Measurements from ENCODE around the gene ZMYND10.

ZMYND10 gene

DNA sequence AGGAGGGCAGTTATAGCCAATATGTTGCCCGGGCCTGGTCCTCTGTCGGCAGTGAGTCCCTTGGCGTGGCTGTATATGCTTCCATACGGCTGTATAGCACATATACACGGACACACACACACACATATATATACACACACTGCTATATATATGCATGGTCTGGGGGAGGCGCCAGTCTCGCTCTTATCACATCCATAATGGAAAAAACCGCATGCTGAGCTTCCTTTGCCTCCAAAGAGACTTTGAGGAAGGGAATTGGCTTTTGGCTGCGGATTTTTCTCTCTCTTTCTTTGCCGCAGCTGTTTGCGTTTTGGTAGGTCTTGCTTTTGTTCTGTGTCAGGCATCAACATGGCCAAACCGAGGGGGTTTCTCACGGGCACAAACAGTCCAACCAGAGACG, 25.1 kb upstream of the ZMYND10 start:
- no peak for DNase-seq

DNA sequence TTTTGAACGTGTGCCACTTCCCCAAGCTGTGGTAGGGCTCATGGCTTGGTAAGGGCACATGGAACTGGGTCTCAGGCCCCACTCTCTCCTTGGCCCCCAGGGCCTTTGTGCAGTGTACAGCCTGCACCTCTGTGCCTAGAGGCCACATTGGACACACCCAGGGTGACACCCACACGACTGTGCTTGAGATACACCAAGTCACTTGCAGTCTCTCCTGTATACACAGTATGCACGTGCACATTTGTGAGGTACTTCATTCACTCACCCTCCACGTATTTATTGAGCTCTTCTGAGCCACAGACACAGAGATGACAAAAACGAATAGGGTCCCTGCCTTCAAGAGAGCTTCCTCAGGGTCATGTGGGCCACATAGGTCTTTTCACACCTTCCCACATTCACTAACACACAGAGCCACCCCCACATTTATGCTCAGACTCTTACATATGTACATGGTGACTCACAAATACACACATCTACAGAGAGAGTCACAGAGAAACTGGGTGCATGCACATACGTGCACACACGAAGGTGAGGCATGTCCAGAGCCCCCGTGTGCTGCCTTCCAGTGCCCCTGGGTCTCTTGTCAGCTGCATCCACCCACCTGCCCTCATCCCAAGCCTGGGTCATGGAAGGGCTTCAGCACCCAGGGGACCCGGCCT, 23.6 kb upstream of the ZMYND10 start:
- no peak for DNase-seq

DNA sequence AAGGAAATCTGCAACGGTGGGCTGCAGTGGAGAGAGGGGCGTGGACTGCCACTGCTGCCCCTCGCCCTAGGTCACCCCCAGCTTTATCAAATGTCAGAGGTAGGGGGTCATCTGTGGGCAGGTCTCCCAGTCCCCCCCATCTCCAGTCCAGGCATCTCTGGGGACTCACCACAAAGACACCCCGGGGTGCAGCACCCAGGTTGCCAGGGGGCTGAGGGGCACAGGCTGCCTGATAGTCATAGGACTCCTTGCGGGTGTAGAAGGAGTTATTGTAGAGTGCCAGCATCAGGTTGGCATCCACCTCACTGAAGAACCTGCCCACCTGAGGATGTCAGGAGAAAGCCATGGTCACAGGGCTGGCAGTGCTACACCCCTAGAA, 20.3 kb upstream of the ZMYND10 start:
- DNase-seq = no peak

DNA sequence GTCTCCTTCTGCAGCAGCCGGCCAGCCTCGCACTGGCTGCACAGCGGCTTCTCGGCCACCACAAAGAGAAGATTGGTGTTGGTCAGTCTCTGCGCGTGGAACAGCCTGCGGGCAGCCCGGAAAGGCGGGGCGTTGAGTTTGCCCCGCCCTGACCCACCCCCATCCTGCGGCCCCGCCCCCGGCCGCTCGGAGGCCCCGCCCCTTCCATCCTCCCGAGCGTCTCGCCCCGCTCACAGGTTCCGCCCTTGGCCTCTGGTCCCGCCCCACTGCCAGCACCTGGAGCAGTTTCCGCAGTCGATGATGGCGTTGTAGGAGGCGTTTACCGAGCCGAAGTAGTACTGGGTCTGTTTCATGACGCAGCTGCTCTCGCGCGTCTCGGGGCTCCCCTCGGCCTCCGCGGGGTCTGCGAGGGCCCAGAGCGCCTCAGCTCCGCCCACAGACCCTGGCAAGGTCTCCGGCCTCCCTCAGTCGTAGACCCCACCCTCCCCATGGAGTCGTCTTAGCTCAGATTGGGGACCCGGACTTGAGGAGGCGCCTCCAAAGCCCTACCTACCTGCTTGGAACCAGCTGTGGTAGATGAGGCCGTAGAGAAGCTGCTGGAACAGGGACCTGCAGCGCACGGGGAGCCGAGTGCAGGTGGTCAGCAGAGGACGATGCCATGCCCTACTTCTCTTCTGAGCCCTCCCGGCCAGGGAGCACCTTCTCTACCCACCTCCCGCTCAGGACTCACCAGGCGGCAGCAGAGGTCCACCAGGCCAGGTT, 19.7 kb upstream of the ZMYND10 start:
- DNase-seq = no peak

DNA sequence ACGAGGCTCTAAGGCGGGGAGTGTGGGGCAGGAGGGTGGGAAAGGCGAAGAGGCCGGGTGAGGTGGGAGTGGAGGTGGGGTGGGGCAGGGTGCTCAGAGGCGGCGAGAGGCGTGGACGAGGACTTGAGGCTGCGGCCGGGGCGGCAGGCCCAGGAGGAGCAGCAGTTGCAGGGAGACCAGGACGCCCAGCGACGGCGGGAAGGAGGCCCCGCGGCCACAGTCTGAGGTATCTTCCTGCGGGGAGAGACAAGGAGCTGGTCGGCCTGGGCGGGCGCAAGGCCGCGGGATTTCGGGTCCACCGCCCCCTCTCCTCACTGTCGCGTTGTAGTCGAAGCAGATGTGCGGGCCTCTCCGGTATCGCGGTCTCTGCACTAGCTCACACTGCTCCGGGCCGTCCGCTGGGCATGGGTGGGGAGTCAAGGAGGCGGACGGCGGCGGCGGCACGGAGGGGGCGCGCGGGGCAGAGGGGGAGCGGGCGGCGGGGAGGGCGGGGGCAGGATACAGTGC, 19.1 kb upstream of the ZMYND10 start:
- DNase-seq = no peak

DNA sequence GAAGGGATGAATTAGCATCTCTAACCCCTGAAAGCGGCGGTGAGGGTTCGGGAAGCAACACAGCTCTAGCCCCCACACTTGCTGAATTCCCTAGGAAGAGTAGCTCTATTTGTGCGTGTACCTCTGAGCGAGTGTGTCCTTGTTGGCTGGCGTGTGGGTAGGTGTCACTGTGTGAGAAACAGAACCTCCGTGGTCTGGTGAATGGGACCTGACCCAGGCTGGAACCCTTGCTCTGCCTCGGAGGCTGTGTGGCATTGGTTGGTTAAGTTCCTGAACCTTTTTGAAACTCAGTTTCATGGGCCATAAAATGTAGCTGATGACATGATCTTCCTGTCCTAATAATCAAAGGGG, 14.2 kb upstream of the ZMYND10 start:
- DNase-seq = no peak

DNA sequence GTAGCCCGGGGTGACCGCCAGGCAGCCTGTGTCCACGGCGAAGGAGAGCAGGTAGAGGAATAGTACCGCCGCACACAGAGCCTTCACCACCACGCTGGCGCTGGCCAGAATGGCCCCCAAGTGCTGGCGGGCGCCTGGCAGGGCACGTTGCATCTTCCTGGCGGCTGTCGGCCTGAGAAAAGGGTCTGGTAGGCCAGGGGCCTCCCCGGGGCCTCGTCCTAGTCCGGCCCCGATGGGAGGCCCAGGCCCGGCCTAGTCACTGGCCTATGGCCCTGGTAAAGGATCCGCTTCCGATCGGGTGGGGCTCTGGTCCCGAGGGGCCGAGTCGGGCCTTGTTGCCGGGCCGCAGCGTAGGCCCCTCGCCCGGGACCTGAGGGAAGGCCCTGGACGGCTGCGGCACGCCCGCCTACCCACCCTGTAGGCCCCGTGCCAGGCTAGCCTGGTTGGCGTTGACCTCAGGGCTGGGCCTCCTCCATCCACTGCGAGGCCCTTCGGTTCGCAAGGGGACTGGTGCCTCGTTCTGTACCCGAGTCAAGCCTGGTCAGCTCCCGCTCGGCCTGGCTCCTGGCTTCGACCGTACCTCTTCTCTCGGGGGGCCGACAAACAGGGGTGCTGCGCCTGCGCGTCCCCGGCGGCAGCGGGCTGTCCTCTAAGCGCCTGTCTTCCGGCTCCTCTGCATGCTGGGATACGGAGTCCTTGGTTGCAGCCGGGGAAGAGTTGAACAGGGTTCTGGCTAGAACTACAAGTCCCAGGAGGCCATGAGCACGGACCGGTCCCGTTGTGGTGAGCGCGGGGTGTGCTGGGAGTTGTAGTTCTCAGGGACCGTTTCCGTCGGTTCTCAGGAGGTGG, 13.6 kb upstream of the ZMYND10 start, which contains the start of gene TMEM115:
TSS of gene TMEM115 (minus strand) at position 611 of the 849 bp plus-strand sequence. CDS start at position 153, 458 bp downstream.
- peak; percentile 93 for DNase-seq

DNA sequence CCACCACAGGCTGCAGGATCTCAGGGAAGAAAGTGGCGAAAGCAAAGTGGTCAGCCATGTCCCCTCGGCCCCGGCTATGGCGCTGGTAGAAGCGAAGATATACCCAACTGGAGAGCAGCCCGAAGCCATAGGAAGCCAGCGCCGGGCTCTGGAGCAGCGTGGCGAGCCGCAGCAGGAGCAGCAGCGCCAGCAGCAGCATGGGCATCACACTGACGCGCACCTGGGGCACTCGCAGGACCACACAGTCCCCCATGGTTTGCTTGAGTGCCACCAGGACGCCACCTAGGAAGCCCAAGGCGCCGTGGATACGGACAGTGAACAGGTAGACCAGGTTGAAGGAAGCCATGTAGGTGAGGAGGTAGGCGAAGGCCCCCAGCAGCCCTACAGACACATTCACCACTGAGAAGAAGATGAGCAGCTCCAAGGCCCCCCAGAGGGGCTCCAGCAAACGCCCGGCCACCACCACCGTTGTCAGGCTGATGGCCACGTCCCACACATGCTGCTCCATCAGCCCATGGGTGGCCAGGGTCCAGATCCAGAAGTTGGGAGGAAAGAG, 12.9 kb upstream of the ZMYND10 start:
- DNase-seq = no peak

DNA sequence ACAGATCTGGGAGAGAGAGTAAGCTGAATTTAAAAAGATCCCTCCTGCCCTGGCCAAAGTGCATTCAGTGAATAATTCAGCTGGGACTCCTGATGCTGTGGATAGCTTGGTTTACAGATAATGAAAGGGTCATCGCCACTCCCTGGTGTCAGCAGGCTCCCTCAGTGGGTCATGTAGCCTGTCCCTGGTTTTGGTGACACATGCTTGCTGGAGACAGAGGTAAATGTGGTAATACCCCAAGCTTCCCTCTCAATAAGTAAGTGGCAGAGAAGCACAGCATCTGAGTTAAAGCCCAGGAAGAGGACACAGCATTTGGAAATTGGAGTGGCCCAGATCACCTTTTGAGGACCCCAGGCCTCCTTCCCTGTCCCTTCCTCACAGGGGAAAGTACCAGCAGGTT, 11.9 kb upstream of the ZMYND10 start:
- no peak for DNase-seq

DNA sequence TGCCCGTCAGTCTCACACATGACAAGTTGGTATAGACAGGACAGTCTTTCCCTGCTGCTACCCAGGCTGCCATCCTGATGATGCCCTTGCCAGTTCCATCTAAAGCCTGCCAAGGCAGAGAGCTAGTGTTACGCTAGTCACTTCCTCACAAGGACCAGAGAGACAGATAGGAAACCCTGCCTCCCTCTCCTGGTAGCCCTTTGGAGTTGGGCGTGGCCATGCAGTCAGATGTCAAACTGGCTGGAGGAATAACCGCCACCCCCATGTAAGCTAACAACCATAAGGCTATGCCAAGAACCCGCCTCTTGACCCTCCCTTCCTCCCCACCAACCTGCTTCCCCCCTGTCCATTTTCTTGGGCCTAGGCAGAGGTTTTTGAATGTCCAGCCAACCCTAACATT, 11.0 kb upstream of the ZMYND10 start:
- no peak for DNase-seq

DNA sequence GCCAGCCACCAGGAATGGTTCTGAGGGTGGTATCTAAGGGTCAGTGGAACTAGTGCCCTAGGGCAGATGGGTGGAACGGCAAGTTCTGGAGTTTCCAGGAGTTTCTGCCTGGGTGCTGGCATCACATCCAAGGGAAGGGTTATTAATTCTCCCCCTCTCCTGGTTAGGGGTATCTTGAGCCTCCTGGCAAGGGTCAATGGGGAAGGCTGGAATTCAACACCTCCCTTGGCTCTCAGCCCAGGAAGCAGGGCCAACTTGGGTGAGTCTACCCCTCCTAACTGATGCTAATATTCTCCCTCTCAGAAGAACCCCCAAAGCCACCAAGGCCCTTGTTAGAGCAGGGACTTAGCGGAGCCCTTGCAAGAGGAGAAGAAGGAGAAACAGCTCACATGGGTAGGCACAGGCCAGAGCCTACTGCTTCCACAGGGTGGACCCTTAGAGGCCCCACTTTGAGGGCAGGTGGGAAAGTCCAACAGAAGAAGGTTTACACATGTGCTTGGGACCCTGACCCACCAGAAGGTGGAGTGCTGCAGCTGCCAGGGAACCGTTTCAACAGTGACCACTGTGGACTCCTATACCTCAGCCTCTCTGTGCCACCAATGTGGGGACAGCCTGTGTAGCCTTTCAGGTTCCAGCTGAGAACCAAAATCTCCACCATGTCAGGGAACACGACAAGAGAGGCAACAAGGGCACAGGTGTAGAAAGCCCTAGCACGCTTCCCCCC, 10.5 kb upstream of the ZMYND10 start:
- DNase-seq = no peak

DNA sequence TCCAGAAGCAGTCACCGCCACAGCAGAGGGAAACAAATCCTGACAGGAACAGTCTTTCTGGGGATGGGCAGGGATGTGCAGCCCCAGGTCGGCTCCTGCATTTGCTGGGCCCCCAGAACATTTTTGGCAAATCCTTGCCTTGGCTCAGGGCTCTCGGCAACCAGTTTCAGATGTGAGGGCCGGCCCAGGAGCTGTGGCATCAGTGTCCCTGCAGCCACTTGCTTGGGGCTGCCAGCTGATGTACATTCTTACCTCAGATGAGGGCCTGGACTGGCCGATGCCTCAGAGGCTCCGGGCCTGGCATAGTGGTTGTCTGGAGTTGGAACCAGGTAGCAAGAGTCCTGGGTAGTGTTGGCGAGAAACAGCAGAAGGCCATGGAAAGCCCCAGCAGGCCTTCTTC, 9.3 kb upstream of the ZMYND10 start:
- no peak for DNase-seq

DNA sequence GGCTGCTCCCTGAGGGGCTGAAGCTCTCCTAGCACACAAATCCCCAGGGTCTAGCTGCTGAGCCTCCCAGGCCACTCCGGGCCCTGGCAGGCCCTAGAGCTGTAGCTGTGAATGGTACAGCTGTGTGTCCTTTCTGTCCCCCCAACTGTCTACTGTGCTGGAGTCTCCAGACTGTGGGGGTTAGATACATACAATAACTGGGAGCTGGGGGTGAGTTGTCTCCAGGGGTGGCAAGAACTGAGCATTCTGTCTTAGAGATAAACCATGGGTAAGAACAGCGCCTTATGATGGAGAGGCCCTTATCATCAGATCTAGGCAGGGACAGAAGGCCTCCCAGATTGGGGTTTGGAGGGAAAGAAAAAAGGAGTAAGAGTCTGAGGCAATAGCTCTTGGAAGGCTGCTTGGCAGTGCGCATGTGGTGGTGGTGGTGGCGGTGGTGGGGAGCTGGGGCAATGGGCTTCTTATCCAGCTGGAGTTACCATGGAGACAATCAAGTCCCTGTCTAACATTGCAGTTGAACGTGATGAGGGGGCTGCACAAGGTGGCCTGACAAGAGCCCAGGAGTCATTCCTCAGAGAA, 8.7 kb upstream of the ZMYND10 start:
- no peak for DNase-seq

DNA sequence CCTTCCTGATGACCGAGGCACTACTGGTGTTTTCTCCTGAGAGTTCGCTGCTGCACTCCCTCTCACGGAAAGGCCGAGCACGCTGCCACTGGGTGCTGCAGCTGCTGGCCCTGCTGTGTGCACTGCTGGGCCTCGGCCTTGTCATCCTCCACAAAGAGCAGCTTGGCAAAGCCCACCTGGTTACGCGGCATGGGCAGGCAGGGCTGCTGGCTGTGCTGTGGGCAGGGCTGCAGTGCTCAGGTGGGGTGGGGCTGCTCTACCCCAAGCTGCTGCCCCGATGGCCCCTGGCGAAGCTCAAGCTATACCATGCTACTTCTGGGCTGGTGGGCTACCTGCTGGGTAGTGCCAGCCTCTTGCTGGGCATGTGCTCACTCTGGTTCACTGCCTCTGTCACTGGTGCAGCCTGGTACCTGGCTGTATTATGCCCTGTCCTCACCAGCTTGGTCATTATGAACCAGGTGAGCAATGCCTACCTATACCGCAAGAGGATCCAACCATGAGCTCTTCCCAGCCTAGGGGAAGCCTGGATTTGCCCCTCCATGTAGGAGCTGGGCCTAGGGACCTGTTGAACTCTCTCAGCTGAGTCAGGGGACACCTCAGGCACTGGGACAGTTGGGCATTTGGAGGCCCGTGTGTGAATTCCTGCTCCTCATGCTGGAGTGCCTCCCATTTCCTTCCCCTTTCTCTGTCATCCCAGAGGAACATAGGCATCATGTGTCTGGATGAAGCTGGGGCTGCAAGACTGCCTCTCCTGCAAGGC, 7.9 kb upstream of the ZMYND10 start:
- DNase-seq = no peak

DNA sequence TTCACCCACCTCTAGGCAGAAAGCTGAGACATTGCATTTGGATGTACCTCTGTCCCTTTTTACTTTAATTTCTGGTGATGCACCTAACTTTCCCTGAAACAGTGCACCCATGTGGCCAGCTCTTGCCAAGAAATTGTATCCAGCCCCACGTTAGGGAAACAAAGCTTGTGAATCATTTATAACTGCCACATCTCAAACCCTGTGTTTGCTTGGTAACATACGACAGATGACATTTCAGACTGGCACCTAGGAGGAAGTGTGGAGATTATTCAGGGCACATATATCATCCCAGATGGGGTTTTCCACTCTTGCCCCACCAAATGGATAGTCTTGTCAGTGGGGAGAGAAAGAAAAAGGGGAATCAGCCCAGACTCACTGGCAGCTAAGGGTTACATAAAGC, 7.2 kb upstream of the ZMYND10 start:
- no peak for DNase-seq

DNA sequence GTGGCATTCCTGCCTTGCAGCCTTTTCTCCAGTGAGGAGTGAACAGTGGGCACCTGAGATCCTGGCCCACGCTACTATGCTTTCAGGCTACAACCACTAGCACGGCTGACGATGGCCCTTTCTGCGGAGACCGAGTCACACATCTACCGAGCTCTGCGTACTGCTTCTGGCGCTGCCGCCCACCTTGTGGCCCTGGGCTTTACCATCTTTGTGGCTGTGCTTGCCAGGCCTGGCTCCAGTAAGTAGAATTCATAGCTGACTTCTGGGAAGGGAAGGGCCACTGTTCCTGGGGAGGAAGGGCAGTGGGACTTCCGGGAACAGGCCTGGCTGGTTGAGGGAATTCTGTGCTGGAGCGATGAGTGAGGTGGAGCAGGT, 5.8 kb upstream of the ZMYND10 start:
- DNase-seq = no peak

DNA sequence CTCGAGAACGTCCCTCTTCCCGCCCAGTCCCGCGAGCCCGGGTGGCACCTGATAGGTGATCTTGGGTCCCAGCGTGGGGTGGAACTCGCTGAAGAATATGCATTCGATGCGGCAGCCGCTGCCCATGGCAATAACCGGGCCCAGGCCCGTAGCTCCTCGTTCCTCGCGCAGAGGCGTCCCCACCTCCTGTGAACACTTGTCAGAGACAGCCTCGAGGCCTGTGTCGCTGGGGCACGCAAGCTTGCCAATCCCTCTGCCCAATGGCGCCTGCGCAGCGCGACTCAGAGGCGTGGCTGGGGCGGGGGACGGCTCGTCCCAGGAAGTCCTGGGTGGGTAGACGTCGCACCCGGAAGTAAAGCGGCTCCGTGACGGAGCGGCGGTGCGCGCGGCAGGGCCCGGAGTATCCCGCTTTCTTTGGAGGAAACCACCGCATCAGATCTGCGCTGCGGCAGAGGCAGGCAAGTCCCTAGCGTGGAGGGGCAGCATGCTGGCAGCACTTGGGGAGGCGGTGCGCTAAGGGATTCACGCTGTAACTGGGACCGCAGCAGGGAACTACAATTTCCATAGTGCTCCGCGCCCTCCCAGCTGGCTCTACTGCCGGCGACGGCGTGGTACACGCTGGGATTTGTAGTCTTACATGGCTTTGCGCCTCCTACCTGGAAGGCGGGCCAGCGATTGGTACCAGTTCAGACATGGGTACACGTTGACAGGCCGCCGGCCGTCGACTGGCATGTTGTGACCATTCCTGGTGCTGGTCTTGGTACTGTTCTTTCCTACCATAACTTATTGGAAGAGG, 5.2 kb upstream of the ZMYND10 start, which contains the start of the genes CYB561D2 and NPRL2:
TSS of gene CYB561D2 (plus strand) at position 336 of the 796 bp plus-strand sequence. CDS start 572 bp downstream, outside the sequence.
TSS of gene NPRL2 (minus strand) at position 249 of the 796 bp plus-strand sequence. CDS start at position 126, 123 bp downstream.
- DNase-seq = peak; percentile 78

DNA sequence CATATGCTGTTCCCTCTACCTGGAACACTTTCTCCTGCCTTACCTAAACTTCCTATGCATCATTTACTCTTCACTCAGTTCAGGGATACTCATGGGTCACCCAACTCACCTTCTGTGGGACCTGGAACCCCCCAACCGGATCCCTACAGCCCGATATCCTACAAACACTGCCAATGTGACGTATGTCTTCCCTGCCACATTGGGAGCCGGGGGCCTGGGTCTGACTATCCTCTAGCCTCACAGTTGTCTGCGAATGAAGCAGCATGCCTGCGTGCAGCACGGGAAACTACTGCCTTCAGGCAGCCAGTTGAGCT, 4.6 kb upstream of the ZMYND10 start:
- no peak for DNase-seq

DNA sequence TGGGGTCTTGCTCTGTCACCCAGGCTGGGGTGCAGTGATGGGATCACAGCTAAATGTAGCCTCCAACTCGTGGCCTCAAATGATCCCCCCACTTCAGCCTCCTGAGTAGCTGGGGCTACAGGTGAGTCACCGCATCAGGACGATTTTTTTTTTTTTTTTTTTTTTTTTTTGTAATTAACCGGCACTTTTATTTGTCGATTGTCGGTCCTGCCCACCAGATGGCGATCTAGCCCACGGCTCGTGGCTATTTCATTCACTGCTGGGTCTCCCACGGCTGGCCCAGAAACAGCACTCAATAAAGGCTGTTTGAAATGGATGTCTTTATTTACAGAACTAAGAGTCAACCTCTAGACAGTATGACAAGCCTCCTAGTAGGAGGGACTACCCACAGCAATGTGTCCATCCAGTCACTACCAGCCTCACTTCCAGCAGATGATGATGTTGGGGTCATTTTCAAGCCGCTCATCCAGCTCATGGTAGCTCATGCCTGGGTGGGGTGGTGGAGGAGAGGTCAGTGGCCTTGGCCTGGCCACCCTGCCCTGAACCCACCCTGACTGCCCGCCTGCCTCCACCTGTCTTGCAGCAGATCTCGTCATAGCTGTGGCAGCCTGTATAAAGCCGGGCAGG, 1.8 kb upstream of the ZMYND10 start:
- no peak for DNase-seq

DNA sequence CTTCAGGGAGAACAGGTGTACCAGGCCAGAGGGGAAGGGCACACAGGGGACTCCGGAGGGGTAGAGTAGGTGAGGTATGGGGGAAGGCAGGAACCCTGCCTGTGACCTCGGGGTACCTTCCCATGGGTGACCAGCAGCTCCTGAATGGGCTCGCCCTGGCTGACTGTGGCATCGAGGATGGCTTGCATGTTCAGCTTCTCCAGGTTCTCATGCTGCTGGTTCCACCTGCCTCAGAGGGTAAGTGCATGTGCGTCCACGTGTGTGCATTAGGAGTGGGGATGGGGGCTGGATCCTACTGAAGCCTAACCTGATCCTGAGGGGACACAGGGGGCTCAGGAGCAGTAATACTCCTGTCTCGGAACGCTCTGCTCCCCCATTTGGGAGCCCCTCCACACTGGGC, 524 bp downstream of the ZMYND10 start:
- DNase-seq = no peak

Measured in DMS 273 treated with DMSO at 0.1 percent for 48 hours (cell line).